NCI-H1694 treated with DMSO at 0.1 percent for 48 hours (cell line): ENCODE results near the gene SNRPA1.
A peak's percentile ranks its signal among the peaks of the same experiment; 100 is the strongest.
"Not testable (repeated sequence)": the region's sequence is repeated elsewhere in the genome, so short reads cannot be mapped to it uniquely, and the experiment has no call there.

Experiments
- DNase-seq: peaks from one replicate; lab custom pipeline; 2025; lab: John Stamatoyannopoulos, UW

The SNRPA1 gene

DNA sequence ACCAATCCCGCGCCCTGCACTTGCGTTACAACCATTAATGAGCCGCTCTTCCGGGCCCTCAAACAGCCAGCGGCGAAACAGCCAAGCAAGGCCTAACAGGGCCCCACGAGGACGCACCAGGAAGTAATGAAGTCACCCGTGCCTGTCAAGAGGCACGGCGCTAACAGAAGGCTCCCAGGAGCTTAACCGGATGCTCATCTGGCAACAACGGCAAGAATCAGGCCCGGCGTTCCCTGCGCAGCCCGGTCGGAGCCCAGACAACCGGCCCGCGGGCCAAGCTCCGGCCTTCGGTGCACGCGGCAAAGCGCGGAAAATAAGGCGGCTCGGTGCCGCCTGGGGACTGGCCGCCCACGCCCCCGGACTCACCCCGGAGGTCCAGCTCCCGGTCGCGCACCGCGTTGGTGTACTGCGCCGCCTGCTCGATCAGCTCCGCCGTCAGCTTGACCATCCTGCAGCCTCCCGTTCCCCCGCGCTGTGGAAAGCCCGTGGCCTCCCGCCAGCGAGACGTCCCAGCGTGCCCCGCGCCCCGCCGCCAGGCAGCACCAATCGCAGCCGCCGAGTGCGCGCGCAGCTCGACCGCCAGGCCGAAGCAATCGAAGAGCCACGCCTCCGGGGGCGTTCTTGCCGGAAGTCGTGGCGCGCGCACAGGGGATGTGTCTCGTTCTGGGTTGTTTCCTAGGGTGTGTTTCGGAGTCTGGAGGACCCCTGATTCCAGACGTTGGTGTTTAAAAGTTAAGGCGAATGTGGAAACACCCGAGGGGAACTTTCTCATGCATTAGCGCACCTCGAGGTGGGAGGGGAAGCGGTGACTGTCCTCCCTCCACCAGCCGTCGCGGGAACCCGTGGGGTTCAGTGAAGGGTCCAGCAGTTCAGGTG, at the start of gene SNRPA1:
Gene SNRPA1, minus strand, starts transcription at position 518 of the 876 bp plus-strand sequence. Its CDS starts 70 bp downstream, at position 448.
- DNase-seq: peak; percentile 79

DNA sequence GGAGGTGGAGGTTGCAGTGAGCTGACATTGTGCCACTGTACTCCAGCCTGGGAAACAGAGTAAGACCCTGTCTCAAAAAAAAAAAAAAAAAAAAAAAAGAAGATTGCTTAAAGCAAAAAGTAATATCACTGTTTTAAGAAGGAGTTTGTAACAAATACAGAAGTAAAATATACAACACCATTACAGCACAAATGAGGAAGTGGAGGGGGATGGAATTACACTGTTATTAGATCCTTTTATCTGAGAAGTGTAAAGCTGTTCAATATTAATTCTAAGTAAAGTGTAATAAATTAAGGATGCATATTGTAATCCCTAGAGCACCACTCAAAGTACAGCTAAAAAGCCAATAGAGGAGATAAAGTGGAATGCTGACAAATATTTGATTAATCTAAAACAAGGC, 47.0 kb upstream of the SNRPA1 start:
- DNase-seq: no peak

- DNase-seq: no peak
These were observed 43.5 kb upstream of the SNRPA1 start for GRCh38 chr15:101338502-101339057.

DNA sequence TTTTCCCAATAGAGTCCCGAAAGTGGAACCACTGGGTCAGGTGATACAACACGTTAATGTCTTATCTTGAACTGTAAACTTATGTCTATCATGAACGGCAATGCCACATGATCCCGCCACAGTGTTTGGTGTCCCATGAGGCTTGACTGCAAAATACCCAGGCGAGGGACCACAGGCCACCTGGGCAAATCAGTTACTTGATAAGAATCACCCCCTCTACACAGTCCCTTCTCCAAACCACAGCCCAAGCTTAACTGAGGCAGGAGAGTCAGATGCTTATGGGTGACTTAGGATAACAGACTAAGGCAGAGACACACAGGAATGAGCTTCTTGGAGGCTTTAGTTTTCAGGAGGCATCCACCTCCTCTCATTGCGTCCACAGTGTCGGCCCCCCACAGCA, 42.9 kb upstream of the SNRPA1 start:
- no peak for DNase-seq

- not testable (repeated sequence) for DNase-seq
These were observed 39.1 kb upstream of the SNRPA1 start for GRCh38 chr15:101333907-101334789.

- DNase-seq: no peak
These were observed 37.0 kb upstream of the SNRPA1 start for GRCh38 chr15:101332061-101332467.

DNA sequence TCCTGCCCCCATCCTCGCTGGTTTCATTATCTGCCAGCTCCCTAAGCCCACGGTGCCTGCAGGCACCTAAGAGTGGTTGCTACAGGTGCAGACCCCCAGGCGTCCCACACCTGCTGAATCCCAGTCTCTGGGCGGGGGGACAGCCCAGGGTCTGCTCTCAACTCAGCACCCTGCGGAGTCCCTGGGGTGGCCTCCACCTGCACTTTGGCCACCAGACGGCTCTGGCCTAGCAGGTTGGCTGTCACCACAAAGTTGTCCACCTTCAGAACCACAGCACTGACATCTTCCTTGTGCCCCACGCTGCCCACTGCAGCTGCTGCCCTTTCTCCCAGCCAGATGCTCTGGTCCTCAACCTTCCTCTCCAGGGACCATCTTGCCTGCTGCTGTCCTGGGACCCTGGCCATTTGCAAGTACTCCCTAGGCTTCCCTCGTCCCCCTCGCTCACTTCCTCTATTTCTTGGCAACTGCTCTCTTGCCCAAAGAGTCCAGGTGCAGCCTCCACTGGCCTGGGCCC, 34.9 kb upstream of the SNRPA1 start:
- DNase-seq: no peak

DNA sequence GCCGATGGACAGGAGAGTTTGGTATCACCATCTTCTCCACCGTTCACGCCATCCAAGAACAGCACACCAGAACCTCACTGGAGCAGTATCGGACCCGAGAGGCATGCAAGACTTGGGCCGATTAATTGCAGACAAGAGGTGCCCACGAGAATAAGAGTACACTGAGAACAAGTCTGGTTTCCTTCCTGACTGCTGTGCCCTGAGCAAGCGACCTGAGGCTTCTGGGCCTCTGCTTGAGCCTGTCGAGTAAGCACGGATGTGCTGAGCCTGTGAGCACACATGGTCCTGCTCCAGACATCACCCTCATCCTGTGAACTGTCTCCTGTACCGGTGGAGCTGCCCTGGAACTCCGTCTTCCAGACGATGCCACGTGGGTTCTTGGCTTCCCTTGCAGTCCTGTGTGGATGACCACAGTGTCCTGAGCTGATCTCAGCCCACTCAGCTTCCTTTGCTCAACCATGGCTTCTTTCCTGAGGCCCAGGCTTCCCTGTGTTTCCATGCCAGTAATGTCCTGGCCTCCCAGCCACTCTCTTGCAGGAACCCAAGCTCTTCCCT, 34.3 kb upstream of the SNRPA1 start:
- no peak for DNase-seq

DNA sequence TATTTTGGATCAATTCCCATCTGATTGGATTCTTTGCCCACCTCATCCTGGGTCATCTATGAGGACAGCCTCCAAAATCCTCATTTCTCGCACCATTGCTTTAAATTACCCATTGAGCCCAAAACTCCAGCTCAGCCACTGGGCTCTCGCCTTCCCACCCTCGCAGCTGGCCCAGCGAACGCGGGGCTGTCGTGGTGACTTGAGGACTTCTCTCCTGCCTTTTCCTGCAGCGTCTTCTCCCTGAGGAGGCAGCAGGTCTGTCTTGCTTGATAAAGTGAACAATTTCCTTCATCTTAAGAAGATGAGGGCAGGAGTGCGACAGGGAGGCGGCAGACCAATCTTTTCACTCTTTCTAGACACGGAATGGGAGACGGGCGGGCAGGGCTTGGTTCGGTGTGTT, 33.0 kb upstream of the SNRPA1 start:
- DNase-seq: no peak

DNA sequence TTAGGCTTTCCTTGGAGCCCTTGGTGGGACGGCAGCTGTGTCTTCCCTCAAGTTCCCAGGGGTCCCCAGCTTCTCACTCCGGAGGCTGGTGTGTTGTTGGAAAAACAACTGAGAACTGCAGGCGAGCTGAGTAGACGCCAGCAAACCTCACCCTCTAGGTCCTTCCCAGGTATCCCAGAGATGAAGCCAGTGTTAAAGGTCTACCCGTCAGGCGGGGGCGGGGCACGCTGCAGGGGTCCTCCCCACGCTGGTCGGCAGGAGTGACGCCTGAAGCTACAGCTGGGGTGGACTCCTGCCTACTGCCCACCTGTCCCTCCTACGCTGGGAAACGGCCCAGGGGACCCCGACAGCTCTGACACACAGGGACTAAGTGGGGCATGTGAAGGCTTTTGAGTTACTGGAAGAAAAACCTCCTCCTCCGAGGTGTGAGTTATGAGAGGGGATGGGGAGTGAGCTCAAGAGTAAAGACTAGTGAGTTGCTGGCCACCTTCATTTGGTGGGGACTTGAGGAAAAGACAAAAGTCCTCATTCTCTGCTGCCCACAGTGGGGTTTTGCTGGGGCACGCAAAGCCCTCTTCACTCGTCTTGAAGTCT, 32.2 kb upstream of the SNRPA1 start:
- DNase-seq: no peak

DNA sequence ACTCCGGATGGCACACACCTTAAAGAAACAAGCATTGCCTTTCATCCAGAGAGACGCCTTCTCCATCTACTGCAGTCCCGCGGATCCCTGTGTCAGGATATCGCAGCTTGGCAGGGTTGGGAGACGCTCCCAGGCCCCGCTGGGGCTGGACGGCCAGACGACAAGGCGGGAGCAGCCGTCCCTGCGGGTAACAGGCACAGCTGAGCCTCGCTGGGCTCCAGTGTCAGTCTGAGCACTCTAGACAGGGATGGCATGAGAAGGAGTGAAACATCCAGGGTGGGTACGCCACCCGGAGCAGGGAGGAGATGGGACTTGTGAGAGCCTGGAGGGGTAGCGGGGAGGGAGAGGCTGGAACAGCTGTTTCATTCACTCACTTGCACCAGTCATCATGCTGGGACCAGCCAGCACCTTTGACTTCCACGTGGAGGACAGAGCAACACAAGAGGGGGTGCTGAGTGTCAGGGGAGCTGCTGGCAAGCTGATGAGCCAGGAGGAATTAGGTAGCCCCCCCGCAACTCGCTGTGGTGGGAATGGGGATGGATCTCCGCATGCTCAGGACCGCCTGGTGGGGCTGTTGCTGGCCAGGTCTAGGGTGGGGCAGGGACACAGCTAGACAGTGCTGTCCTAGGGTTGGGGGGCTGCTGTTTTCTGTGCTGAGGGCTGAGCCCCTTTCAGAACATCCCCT, 31.6 kb upstream of the SNRPA1 start:
- no peak for DNase-seq

- DNase-seq: no peak
These were observed 30.9 kb upstream of the SNRPA1 start for GRCh38 chr15:101326026-101326315.

DNA sequence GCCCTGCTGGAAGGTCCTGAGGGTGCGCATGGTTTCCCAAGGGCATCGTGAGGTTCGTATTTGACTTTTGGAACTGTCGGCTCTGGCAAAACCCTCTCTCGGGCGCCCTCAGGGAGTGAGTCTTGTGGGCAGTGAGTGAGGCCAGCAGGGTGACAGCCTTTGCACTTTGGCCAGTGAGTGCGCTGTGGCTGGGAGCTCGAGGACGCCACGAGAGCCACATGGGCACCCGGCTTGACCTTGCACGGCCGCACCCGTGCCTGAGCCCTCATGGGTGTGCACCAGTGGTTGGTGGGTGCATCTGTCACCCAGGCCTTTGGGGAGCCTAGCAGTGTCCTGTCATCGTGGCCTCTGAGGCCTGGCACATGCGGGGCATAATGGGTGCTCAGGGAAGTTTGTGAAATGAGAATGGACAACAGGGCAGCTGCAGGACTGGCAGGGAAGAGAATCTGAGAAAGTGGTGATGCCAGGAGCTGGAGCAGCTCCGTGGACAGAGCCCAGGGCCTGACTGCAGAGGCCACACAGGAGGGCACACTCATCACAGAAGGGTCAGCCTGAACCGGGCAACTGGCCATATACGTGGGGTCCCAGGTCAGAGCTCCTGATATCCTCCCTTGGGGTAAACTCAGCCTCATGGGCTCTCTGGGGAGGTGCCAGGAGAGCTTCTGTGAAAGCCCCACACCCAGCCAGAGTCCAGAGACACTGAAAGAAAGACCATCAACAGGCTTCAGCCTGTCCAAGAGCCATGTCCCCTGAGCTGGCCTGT, 30.4 kb upstream of the SNRPA1 start:
- no peak for DNase-seq

DNA sequence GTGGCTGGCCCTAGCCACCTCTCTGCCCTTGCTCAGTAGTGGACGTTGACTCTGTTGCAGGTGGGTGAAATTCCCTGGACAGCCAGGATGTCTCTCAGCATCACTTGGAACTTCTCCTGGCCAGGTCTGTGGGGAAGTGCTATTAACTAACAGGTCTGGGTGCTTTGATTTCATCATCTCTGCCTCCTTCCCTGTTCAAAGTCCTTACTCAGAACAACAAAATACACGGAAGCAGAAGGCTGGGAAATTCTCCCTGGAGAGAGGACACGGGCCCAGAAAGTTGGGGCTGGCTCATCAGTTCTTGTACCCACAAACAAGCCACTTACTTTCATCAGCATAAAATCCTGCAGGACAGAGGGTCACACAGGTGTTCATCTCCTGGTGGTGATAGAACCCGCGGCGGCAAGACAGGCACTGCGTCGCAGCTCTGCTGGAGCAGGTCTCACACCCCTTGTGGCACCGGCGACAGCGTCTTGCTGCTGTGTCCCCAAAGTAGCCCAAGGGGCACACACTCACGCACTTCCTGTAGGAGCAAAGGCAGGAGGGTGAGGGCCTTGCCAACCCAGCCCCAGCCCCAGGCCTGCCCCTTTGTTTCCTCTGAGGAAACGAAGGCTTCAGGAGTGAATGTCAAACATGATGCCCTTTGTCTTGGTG, 29.6 kb upstream of the SNRPA1 start:
- DNase-seq: no peak

DNA sequence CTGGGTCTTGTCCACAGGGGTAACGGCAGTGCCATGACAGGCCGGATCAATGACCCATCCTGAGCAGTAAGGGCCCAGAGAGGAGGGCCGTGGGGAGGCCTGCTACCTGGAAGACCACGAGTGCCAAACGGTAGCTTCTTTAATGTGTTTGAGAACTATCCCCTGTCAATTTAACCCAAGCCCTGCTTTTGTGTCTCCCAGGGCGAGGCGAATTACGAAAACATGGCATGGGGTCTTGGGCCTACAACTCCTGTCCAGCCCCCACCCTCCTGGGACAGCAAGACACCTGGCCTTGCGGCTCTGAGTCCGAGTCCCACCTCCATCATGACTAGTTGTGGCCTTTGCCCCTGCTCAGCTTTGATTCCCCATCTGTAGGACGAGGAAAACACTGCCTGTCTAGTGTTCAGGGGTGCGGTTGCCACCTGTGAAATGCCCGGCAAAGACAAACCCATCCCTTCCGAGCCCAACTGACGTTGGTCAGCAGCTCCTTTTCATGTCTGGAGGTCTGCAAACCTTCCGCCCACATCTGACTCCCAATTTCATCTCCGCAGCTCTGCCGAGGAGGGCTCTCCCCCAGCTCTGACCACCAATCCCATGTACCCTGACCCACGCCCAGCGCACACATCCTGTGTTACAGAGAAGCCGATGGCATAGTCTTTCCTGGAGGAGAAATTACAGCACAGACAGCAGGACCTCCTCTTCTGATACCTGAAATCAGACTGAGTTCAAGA, 28.9 kb upstream of the SNRPA1 start:
- DNase-seq: no peak

DNA sequence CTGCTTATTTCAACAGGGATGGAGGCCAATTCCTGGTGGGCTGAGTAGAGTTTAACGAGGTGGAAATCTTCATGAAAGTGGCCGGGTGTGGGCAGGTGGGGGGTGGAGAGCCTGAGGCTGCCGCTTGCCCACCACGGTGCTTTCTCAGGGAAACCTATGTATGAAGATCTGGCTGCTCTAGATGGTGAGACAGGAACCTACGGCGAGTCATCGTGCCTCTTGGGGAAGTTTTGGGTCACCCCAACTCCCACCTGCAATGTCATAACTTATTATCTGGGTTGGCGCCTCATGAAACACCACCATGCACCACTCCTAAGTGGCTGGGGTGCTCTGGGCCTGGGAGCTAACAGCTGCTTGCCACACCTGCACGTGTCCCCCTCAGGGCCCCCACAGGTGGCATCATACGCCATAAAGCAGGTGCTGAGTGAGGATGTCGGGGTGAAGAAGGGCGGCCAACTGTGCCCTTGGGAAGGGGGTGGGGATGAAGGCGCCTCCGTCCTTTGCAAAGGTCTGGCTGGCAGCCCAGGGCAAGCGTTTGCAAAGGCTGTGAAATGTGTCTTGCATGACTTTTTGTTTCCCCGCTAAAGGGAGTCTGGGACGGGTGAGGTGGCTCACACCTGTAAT, 27.9 kb upstream of the SNRPA1 start:
- DNase-seq: no peak

- no peak for DNase-seq
These were observed 27.1 kb upstream of the SNRPA1 start for GRCh38 chr15:101322016-101322695.

GRCh38 chr15:101320501-101321052, 25.5 kb upstream of the SNRPA1 start:
- DNase-seq: peak; percentile 6
